Sigmoid colon (tissue), 7 donors: Measurements from ENCODE around the gene EIF4EBP3. TPM values are rescaled to one million over a fixed set of nuclear protein-coding genes. Genes with fewer than 3 reads are reported as not detected.

Experiments
- DNase-seq: peaks from one replicate; pipeline ENCODE4 v3.0.0-alpha.2; 2019
- H3K27ac ChIP-seq, 4 donors: fragments of 200-600 bp; sonication (generic); one replicate each; pipeline ENCODE4 v1.5.1; 2016 to 2019; ENCODE audit warnings: mild to moderate bottlenecking in 1 of 4
- H3K27me3 ChIP-seq, 3 donors: fragments of 200-600 bp; sonication (generic); one replicate each; pipeline ENCODE4 v1.5.1; 2019; ENCODE audit warnings: mild to moderate bottlenecking in 1 of 3
- H3K36me3 ChIP-seq, 4 donors: fragments of 200-600 bp; sonication (generic); one replicate each; pipeline ENCODE4 v1.5.1; 2016 to 2019
- H3K4me1 ChIP-seq, 4 donors: fragments of 200-600 bp; sonication (generic); one replicate each; pipeline ENCODE4 v1.5.1; 2017 to 2019
- H3K4me3 ChIP-seq, 4 donors: fragments of 200-600 bp; sonication (generic); one replicate each; pipeline ENCODE4 v1.5.1; 2017 to 2019; ENCODE audit warnings: mild to moderate bottlenecking in 2 of 4, moderate library complexity in 1 of 4
- H3K9me3 ChIP-seq, 4 donors: fragments of 200-600 bp in 3 of 4; sonication (generic) in 3 of 4; one replicate each; pipeline versions ENCODE4 v1.5.1 to v1.6.1; 2013 to 2019
- EP300 ChIP-seq, 4 donors: sonication (generic); formaldehyde crosslinking; IDR thresholded peaks; one replicate each; pipeline ENCODE4 v1.6.1; 2017; ENCODE audit warnings: antibody characterized with exemption in 4 of 4
- POLR2A ChIP-seq, 2 donors: fragments of 450-650 bp; IDR thresholded peaks; one replicate each; pipeline ENCODE4 v1.6.1; 2016; ENCODE audit warnings: antibody characterized with exemption in 2 of 2, mild to moderate bottlenecking in 2 of 2, moderate library complexity in 2 of 2
- POLR2AphosphoS5 ChIP-seq, 4 donors: sonication (generic); formaldehyde crosslinking; IDR thresholded peaks; one replicate each; pipeline ENCODE4 v1.6.1; 2017; ENCODE audit warnings: antibody characterized with exemption in 4 of 4
- WGBS, 2 donors: extraction: QIAGEN DNeasy Blood & Tissue Kit; methylation state at CpG; one replicate each; pipeline ENCODE4 v1.1.7; 2013; 5-methylcytosine and 5-hydroxymethylcytosine counted together
- intact Hi-C: fragments of 100-400 bp; cut with DNase I; formaldehyde crosslinking; loops from one replicate; pipeline ENCODE4 v1.15.1; 2023
- polyA plus RNA-seq, 3 donors: library from polyadenylated mRNA; stranded (reverse); fragments of 200-250 nt; gene quantifications; one replicate each; pipeline ENCODE4 v1.2.3, GENCODE V29; 2013
- total RNA-seq, 4 donors: library from RNA; depleted of rRNA; stranded (reverse); fragments of >200 nt; gene quantifications; one replicate each; pipeline ENCODE4 v1.1.0, GENCODE V29; 2016
- TF ChIP-seq, protein P1 (sequence below), 4 experiments: fragments of 450-650 bp in 3 of 4; fragments of 200-600 bp in 1 of 4; IDR thresholded peaks; one replicate each; pipeline ENCODE4 v1.5.1; 2016 to 2019; ENCODE audit warnings: antibody characterized with exemption in 4 of 4, mild to moderate bottlenecking in 3 of 4, moderate library complexity in 2 of 4
- donor health status: healthy with polysubstance abuse.
- donor health status: Bipolar disorder and iron deficiency.
- donor health status: healthy.

Gene EIF4EBP3
- total and polyA plus RNA-seq, 7 donors, result 6.5 to 60.7 (median 21.0) TPM

DNA sequence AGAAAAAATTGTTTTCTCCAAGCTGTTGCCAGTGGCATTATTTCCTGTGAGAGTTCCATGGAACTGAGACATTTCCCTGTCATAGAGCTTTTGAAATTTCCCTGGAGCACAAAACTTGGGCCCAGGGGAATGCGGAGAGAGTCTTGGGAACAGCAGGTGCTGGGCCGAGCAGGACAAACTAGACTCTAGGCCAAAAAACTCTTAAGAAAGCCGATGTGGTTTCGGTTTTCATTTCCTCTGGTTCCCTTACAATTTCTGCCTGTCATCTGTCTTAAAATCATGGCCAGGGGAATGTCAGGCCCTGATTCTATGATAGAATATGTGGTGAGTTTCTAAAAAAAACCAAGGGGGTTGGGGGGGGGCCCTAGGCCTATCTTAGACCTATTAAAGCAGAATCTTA is 21.7 kb downstream of the EIF4EBP3 start:
- Histone ChIP-seq H3K4me1 (peaks cover 0 to 46% (median 30%) of the 10 kb centered on the region in 4 donors), H3K4me3 (no peak overlapping the region), H3K27ac (peak overlapping the region; percentile 44 to 65 (median 55)), H3K9me3 (no peaks in the 10 kb centered on the region), H3K36me3 (peaks cover 5 to 30% (median 18%) of the 10 kb centered on the region in 4 donors), H3K27me3 (no peaks in the 10 kb centered on the region)
- intact Hi-C loops, result no loop called here
- no peak for TF ChIP-seq EP300 (IDR thresholded peaks at IDR 0.05)
- TF ChIP-seq, protein P1, sequence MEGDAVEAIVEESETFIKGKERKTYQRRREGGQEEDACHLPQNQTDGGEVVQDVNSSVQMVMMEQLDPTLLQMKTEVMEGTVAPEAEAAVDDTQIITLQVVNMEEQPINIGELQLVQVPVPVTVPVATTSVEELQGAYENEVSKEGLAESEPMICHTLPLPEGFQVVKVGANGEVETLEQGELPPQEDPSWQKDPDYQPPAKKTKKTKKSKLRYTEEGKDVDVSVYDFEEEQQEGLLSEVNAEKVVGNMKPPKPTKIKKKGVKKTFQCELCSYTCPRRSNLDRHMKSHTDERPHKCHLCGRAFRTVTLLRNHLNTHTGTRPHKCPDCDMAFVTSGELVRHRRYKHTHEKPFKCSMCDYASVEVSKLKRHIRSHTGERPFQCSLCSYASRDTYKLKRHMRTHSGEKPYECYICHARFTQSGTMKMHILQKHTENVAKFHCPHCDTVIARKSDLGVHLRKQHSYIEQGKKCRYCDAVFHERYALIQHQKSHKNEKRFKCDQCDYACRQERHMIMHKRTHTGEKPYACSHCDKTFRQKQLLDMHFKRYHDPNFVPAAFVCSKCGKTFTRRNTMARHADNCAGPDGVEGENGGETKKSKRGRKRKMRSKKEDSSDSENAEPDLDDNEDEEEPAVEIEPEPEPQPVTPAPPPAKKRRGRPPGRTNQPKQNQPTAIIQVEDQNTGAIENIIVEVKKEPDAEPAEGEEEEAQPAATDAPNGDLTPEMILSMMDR (IDR thresholded peaks at IDR 0.05), result no peak
- TF ChIP-seq POLR2AphosphoS5 (IDR thresholded peaks at IDR 0.05), result no peak
- TF ChIP-seq POLR2A (IDR thresholded peaks at IDR 0.05), result no peak
- peak; percentile 55 for DNase-seq
- 36 to 70% methylated on average over 4 of the region's 4 CpGs for WGBS, 2 donors

DNA sequence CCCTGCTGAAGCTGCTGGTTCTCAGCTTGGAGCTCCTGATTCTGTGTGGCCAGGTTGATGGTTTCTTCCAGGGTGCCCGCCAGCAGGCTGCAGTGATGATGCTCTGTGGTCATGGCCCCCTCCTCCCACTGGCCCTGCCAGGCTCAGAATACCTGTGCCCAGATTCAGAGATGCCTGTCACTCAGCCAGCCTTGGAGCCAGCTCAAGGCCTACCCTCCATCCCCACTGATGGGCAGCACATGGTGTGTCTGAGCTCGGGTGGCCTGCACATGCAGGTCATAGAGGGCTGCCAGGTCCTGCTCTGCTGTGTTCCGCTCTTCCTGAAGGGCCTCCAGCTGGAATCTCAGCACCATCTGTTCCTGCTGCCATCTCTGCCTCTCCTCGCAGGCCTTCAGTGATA is 22.6 kb downstream of the EIF4EBP3 start:
- Histone ChIP-seq H3K36me3 (peaks cover 5 to 30% (median 18%) of the 10 kb centered on the region in 4 donors), H3K27ac (peak overlapping the region; percentile 42 to 65 (median 52)), H3K4me3 (no peak overlapping the region), H3K27me3 (no peaks in the 10 kb centered on the region), H3K4me1 (peaks cover 0 to 46% (median 29%) of the 10 kb centered on the region in 4 donors), H3K9me3 (no peaks in the 10 kb centered on the region)
- 93% methylated on average over 4 of the region's 4 CpGs for WGBS, 2 donors
- peak; percentile 51 for DNase-seq
- TF ChIP-seq POLR2A (IDR thresholded peaks at IDR 0.05) (no peak), POLR2AphosphoS5 (IDR thresholded peaks at IDR 0.05) (no peak), EP300 (IDR thresholded peaks at IDR 0.05) (no peak)
- TF ChIP-seq, protein P1 (IDR thresholded peaks at IDR 0.05), result no peak
- intact Hi-C loops, result no loop called here

DNA sequence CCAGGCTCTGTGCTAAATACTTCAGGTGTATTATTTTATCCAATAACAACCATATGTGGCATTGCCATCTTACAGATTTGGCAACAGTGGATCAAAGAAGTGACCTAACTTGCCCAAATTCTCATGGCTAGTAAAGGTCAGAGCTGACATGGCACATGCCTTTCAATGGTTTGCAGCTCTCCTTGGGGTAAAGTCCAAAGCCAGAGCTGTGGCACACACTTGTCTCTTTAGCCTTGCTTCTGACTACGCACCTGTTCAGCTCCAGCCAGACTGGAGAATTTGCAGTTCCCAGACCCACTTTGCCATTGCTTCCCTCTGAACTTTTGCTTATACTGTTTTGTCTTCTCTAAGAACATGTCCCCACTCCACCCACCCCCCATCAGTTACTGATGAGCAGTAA is 23.0 kb downstream of the EIF4EBP3 start:
- no peak overlapping the region for H3K4me3 ChIP-seq
- H3K36me3 ChIP-seq, result peaks cover 5 to 30% (median 18%) of the 10 kb centered on the region in 4 donors
- H3K27ac ChIP-seq, result peak overlapping the region in 3 of 4 donors; percentile 44 to 61 (median 54)
- H3K4me1 ChIP-seq, result peaks cover 0 to 41% (median 24%) of the 10 kb centered on the region in 4 donors
- WGBS, 2 donors, result 97 to 99% methylated on average over 1 of the region's 1 CpG
- no peaks in the 10 kb centered on the region for H3K27me3 ChIP-seq
- TF ChIP-seq POLR2AphosphoS5 (IDR thresholded peaks at IDR 0.05) (no peak), EP300 (IDR thresholded peaks at IDR 0.05) (no peak), POLR2A (IDR thresholded peaks at IDR 0.05) (no peak)
- TF ChIP-seq, protein P1 (IDR thresholded peaks at IDR 0.05), result no peak
- H3K9me3 ChIP-seq, result no peaks in the 10 kb centered on the region
- intact Hi-C loops, result no loop called here
- DNase-seq, result no peak

DNA sequence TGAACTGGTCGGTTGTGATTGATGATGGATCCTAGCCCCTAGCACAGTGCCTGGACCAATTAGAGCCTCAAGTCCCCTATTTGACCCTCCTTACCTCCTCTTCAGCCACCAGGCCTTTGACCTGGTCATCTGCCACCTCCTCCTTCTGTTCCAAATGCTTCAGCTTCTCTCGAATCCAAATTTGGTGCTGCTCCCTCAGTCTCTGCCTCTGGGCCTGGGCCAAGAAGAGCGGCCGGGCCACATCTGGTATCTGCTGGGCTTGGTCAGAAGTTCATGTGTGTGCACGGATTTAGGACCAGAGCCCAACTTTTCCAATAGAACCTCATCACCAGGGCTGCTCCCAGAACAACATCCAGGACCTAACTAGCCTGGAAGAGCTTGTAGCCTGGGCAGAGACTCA is 23.6 kb downstream of the EIF4EBP3 start:
- peaks cover 5 to 30% (median 16%) of the 10 kb centered on the region in 4 donors for H3K36me3 ChIP-seq
- H3K4me3 ChIP-seq, result no peak overlapping the region
- H3K27me3 ChIP-seq, result no peaks in the 10 kb centered on the region
- peaks cover 0 to 35% (median 18%) of the 10 kb centered on the region in 4 donors for H3K4me1 ChIP-seq
- peak; percentile 71 for DNase-seq
- intact Hi-C loops, result no loop called here
- TF ChIP-seq, protein P1 (IDR thresholded peaks at IDR 0.05), result no peak
- TF ChIP-seq EP300 (IDR thresholded peaks at IDR 0.05) (no peak), POLR2AphosphoS5 (IDR thresholded peaks at IDR 0.05) (no peak), POLR2A (IDR thresholded peaks at IDR 0.05) (no peak)
- peak overlapping the region; percentile 11 to 54 (median 38) for H3K27ac ChIP-seq
- no peaks in the 10 kb centered on the region for H3K9me3 ChIP-seq
- 83 to 86% methylated on average over 5 of the region's 5 CpGs for WGBS, 2 donors

DNA sequence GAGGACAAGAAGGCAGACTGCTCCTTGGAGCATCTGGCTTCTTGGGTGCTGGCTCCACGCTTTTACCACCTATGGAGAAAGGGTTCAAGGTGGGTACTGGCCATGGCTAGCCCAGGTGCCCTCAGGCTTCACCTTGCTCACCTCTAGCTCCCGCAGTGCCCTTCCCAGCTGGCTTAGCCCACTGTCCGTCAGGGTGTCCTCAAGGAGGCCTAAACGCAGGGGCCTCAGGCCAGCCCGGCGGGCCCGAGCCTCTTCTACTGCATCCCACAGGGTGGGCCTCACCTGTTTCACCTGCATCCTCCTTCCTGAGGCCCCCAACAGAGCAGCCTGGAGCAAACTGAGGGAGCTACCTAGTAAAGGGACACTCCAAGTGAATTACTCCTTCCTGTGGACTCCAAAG is 26.2 kb downstream of the EIF4EBP3 start:
- intact Hi-C loops, result no loop called here
- peak; percentile 54 for DNase-seq
- 96 to 98% methylated on average over 7 of the region's 7 CpGs for WGBS, 2 donors

More for the DNA sequence above, 26.2 kb downstream of the EIF4EBP3 start:
- Histone ChIP-seq H3K36me3 (peaks cover 0 to 9% (median 0%) of the 10 kb centered on the region in 4 donors), H3K9me3 (no peaks in the 10 kb centered on the region), H3K4me3 (no peak overlapping the region), H3K27me3 (no peaks in the 10 kb centered on the region), H3K27ac (no peak overlapping the region), H3K4me1 (peaks cover 0 to 16% (median 8%) of the 10 kb centered on the region in 4 donors)
- no peak for TF ChIP-seq EP300 (IDR thresholded peaks at IDR 0.05)
- TF ChIP-seq, protein P1 (IDR thresholded peaks at IDR 0.05), result no peak
- TF ChIP-seq POLR2A (IDR thresholded peaks at IDR 0.05), result no peak
- TF ChIP-seq POLR2AphosphoS5 (IDR thresholded peaks at IDR 0.05), result no peak
